HuH-7 (cell line): ENCODE results near the gene RS1.

Experiments used
- DNase-seq: peaks from one replicate; pipeline ENCODE4 v3.0.0; 2011; ENCODE audit warnings: low spot score

RS1 gene

GRCh38 chrX:18598413-18598812 lies 73.5 kb downstream of the RS1 start:
- no peak for DNase-seq

DNA sequence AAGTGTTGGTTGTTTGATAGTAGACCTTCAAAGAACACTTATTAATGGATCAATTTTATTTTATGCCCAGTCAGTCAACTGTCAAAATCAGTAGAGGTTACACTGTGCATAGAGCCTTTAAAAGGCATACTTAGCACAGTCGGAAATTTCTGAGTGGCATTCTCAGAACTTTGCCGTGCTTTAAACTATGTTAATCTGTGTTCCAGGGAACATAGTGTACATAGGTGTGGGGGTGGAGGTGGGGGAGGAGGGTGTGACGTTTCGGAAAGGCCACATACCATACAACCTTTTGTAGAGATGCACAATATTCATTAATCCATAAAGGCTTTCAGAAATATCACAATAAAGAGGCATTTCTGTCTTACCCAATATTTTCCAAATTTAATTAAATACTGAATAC lies 75.8 kb downstream of the RS1 start:
- no peak for DNase-seq

DNA sequence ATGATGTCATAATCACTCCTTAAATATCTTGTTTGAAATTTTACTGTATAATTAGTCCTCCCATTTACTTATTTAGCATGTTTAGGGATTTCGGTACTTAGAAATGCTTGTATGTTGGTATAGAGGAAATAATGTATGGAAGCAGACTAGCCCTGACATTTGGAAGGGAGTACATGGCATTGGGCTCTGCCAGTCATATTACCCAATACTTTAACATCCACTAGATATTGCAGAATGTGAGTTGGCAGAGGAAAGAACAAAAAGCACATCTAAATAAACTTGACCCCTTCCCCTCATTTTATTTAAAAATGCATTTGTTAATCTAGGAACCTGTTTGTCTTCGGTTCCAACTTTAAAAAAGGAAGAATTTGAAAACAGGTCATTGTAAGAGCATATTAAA lies 77.8 kb downstream of the RS1 start:
- DNase-seq: no peak

DNA sequence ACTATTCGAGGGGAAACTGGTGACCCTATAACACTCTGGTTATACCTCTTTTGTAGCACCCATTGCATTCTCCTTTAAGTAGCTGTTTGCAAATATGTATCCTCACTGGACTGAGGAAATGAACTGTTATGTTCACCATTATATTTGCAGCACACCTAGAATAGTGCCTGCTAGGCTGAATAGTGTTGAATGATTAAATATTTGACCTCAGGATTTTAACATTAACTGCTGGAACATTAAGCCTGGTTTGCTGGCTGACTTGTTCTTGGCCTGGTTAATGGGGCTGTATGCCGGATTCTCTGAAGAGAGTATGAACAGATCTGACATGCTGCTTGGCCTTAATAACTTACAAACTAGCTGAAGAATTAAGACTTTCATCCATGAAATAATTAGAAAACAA lies 80.1 kb downstream of the RS1 start:
- DNase-seq: no peak
